Hair follicle dermal papilla cell (primary cell): Measurements from ENCODE around the gene PEX7. TPM values are rescaled to one million over a fixed set of nuclear protein-coding genes. Genes with fewer than 3 reads are reported as not detected.

Experiments
- small RNA-seq: library from RNA; depleted of rRNA; stranded (forward); fragments of <200 nt; gene quantifications from one replicate; pipeline ENCODE3, GENCODE V24; 2012
- total RNA-seq: library from RNA; depleted of rRNA; stranded (reverse); fragments of >200 nt; gene quantifications from 2 replicates; pipeline ENCODE4 v1.2.3, GENCODE V29; 2012

PEX7 gene
- 6.7 and 8.5 TPM in 2 replicates for total RNA-seq

GRCh38 chr6:136822376-136823127 lies at the start of gene PEX7:
TSS of gene PEX7 (plus strand) at chr6:136822592. CDS start at chr6:136822666, 74 bp downstream.

GRCh38 chr6:136792410-136793262 lies 29.8 kb upstream of the PEX7 start, which contains the start of gene MAP3K5:
TSS of gene MAP3K5 (minus strand) at chr6:136792477. CDS start at chr6:136792157, 320 bp downstream.

GRCh38 chr6:136921936-136922684 lies 99.7 kb downstream of the PEX7 start, which contains the start of gene SLC35D3:
TSS of gene SLC35D3 (plus strand) at chr6:136922301. CDS start at chr6:136922429, 128 bp downstream.

Small RNA genes lying within 50 kb of the gene (small RNA-seq; reads per million reads assigned to genes)
- not detected for gene RF00019
- gene RF00443, result not detected

Other genes starting within 250 kb of the PEX7 start
- gene MAP3K5, start 30.1 kb upstream of the PEX7 start, total RNA-seq, result 12.1 and 17.2 TPM in 2 replicates
- not detected in 2 replicates for gene SLC35D3, start 99.7 kb downstream of the PEX7 start, total RNA-seq
- 0.49 TPM in 2 replicates for gene IL20RA, start 222.4 kb downstream of the PEX7 start, total RNA-seq